ENCODE results near the gene FRS3.
A peak's percentile ranks its signal among the peaks of the same experiment; 100 is the strongest.

FRS3 gene

GRCh38 chr6:41805830-41806774 lies 26.4 kb upstream of the FRS3 start:
- TF ChIP-seq CTCF (IDR thresholded peaks at IDR 0.05; ENCODE audit: insufficient read depth, low read depth, low read length, missing control alignments): no peak
- no peak for DNase-seq (ENCODE audit: low read depth)
- no peak overlapping the region for H3K4me3 ChIP-seq (ENCODE audit: low read depth, low read length)

GRCh38 chr6:41801380-41801779 lies 21.7 kb upstream of the FRS3 start:
- peak; percentile 22 for TF ChIP-seq CTCF (IDR thresholded peaks at IDR 0.05; ENCODE audit: insufficient read depth, low read depth, low read length, missing control alignments)
- no peak overlapping the region for H3K4me3 ChIP-seq (ENCODE audit: low read depth, low read length)
- no peak for DNase-seq (ENCODE audit: low read depth)

- no peak overlapping the region for H3K4me3 ChIP-seq (ENCODE audit: low read depth, low read length)
- TF ChIP-seq CTCF (IDR thresholded peaks at IDR 0.05; ENCODE audit: insufficient read depth, low read depth, low read length, missing control alignments): no peak
- DNase-seq (ENCODE audit: low read depth): no peak
Measured at GRCh38 chr6:41799559-41799911, 19.8 kb upstream of the FRS3 start.

- no peak for TF ChIP-seq CTCF (IDR thresholded peaks at IDR 0.05; ENCODE audit: insufficient read depth, low read depth, low read length, missing control alignments)
- H3K4me3 ChIP-seq (ENCODE audit: low read depth, low read length): no peak overlapping the region
- DNase-seq (ENCODE audit: low read depth): no peak
Measured at GRCh38 chr6:41798901-41799558, 19.3 kb upstream of the FRS3 start.

GRCh38 chr6:41796474-41796873 lies 16.8 kb upstream of the FRS3 start:
- no peak overlapping the region for H3K4me3 ChIP-seq (ENCODE audit: low read depth, low read length)
- no peak for TF ChIP-seq CTCF (IDR thresholded peaks at IDR 0.05; ENCODE audit: insufficient read depth, low read depth, low read length, missing control alignments)
- DNase-seq (ENCODE audit: low read depth): no peak

- H3K4me3 ChIP-seq (ENCODE audit: low read depth, low read length): no peak overlapping the region
- DNase-seq (ENCODE audit: low read depth): no peak
- TF ChIP-seq CTCF (IDR thresholded peaks at IDR 0.05; ENCODE audit: insufficient read depth, low read depth, low read length, missing control alignments): no peak
Measured at GRCh38 chr6:41791984-41792383, 12.3 kb upstream of the FRS3 start.
